HCT116 (cell line): Measurements from ENCODE around the gene SCARB1. TPM values are rescaled to one million over a fixed set of nuclear protein-coding genes. Genes with fewer than 3 reads are reported as not detected.

Experiments used
- ATAC-seq: fragments of 200-7000 bp; cut with Tn5 transposase; 2 replicates; pipeline ENCODE4 v1.9.1; 2020; ENCODE audit warnings: mild to moderate bottlenecking, moderate library complexity
- BruUV-seq: library from RNA; stranded (reverse); fragments of 400-500 nt; replicated peaks from 2 replicates; lab custom pipeline; 2021; lab: Mats Ljungman, UMichigan
- CTCF ChIA-PET: fragments of 300-600 bp; sonication (Branson Sonifier 250); formaldehyde crosslinking; loops from one replicate; lab custom pipeline; 2021; ENCODE audit warnings: antibody characterized with exemption; lab: Charles Lee
- POLR2A ChIA-PET: fragments of 300-600, 350-600 bp; sonication (Branson Sonifier 250); formaldehyde crosslinking; loops from one replicate; lab custom pipeline; 2021; ENCODE audit warnings: antibody characterized with exemption; lab: Charles Lee
- RAD21 ChIA-PET, 2 experiments: fragments of 300-600 bp; sonication (Branson Sonifier 250); formaldehyde crosslinking; loops; one replicate each; lab custom pipeline; 2023; ENCODE audit warnings: low total read pairs in 2 of 2; ENCODE audit not compliant: uncharacterized antibody in 2 of 2, unreplicated experiment in 2 of 2, low non-redundant PET in 1 of 2; lab: Charles Lee
- DNase-seq: peaks from one replicate; pipeline ENCODE4 v3.0.0-alpha.2; 2010; ENCODE audit warnings: low read depth, low spot score
- H2AFZ ChIP-seq: fragments of 200-600 bp; shearing (Covaris generic), sonication (generic); 2 replicates; pipeline ENCODE4 v1.6.1; 2017; ENCODE audit warnings: low read depth, mixed run types, mixed read lengths, antibody characterized with exemption, low read length; ENCODE audit not compliant: poor library complexity, severe bottlenecking
- H3K27ac ChIP-seq: 2 replicates; pipeline ENCODE4 v1.5.1; 2012; ENCODE audit warnings: low read depth, low read length
- H3K27me3 ChIP-seq: fragments of 200-600 bp; sonication (generic); 2 replicates; pipeline ENCODE4 v1.6.1; 2016; ENCODE audit warnings: mixed run types, low read length, mixed read lengths; ENCODE audit not compliant: insufficient read depth
- H3K36me3 ChIP-seq, 2 experiments: fragments of 200-500 bp in 1 of 2; fragments of 200-600 bp in 1 of 2; sonication (Bioruptor generic) in 1 of 2; sonication (generic) in 1 of 2; 2 replicates each; pipeline versions ENCODE4 v1.5.1 to v1.6.1; 2014 to 2016; ENCODE audit warnings: low read length in 2 of 2, inconsistent platforms in 1 of 2, mixed read lengths in 1 of 2, mixed run types in 1 of 2; ENCODE audit not compliant: insufficient read depth in 2 of 2, control insufficient read depth in 1 of 2
- H3K4me1 ChIP-seq, 2 experiments: fragments of 200-600 bp in 1 of 2; sonication (generic) in 1 of 2; 2 replicates each; pipeline versions ENCODE4 v1.5.1 to v1.6.1; 2012 to 2017; ENCODE audit warnings: low read length in 2 of 2, inconsistent platforms in 1 of 2, mild to moderate bottlenecking in 1 of 2, mixed read lengths in 1 of 2, mixed run types in 1 of 2, moderate library complexity in 1 of 2; ENCODE audit not compliant: insufficient read depth in 2 of 2, control insufficient read depth in 1 of 2
- H3K4me2 ChIP-seq: fragments of 200-600 bp; sonication (generic); 2 replicates; pipeline ENCODE4 v1.6.1; 2017; ENCODE audit warnings: mixed run types, low read length, mixed read lengths
- H3K4me3 ChIP-seq, 2 experiments: fragments of 200-600 bp in 1 of 2; sonication (generic) in 1 of 2; replicated peaks in 1 of 2; 2 replicates each; pipeline ENCODE4 v1.5.1; 2011 to 2016; ENCODE audit warnings: low read length in 2 of 2, control low read depth in 1 of 2, low read depth in 1 of 2, mild to moderate bottlenecking in 1 of 2, mixed read lengths in 1 of 2, mixed run types in 1 of 2
- H3K79me2 ChIP-seq: fragments of 200-600 bp; sonication (generic); 2 replicates; pipeline ENCODE4 v1.6.1; 2017; ENCODE audit warnings: mild to moderate bottlenecking, mixed run types, low read length, moderate library complexity, mixed read lengths; ENCODE audit not compliant: insufficient read depth
- H3K9ac ChIP-seq: fragments of 200-600 bp; sonication (generic); 2 replicates; pipeline ENCODE4 v1.6.1; 2016; ENCODE audit warnings: low read length, mixed read lengths
- H3K9me2 ChIP-seq: fragments of 200-600 bp; sonication (generic), shearing (Covaris generic); 2 replicates; pipeline ENCODE4 v1.6.1; 2017; ENCODE audit warnings: mixed run types, mild to moderate bottlenecking, moderate library complexity; ENCODE audit not compliant: insufficient read depth
- H3K9me3 ChIP-seq, 2 experiments: fragments of 200-500 bp in 1 of 2; fragments of 200-600 bp in 1 of 2; sonication (Bioruptor generic) in 1 of 2; sonication (generic) in 1 of 2; 2 replicates each; pipeline ENCODE4 v1.6.1; 2014 to 2017; ENCODE audit warnings: low read length in 2 of 2, mixed read lengths in 2 of 2, inconsistent platforms in 1 of 2, low read depth in 1 of 2, mild to moderate bottlenecking in 1 of 2, mixed run types in 1 of 2, moderate library complexity in 1 of 2; ENCODE audit not compliant: control insufficient read depth in 1 of 2, insufficient read depth in 1 of 2
- H4K20me1 ChIP-seq: fragments of 200-600 bp; sonication (generic), shearing (Covaris generic); 2 replicates; pipeline ENCODE4 v1.6.1; 2017; ENCODE audit warnings: mixed run types, mild to moderate bottlenecking, moderate library complexity; ENCODE audit not compliant: insufficient read depth
- CEBPB ChIP-seq: IDR thresholded peaks from 2 replicates; pipeline ENCODE4 v1.6.1; 2012; ENCODE audit warnings: low read depth
- POLR2A ChIP-seq: IDR thresholded peaks from 2 replicates; pipeline ENCODE4 v1.7.0; 2011; ENCODE audit warnings: borderline replicate concordance; ENCODE audit not compliant: insufficient read depth, insufficient read length; ENCODE audit errors: extremely low read depth
- ZNF274 ChIP-seq: fragments of 200-500 bp; sonication (Bioruptor generic); IDR thresholded peaks from 2 replicates; pipeline ENCODE4 v1.6.1; 2014; ENCODE audit warnings: mild to moderate bottlenecking, low read depth, low read length, inconsistent platforms
- intact Hi-C: fragments of 100-400 bp; cut with micrococcal nuclease; formaldehyde crosslinking; loops from 2 replicates; pipeline ENCODE4 v1.10.0; 2022
- total RNA-seq: library from RNA; stranded (reverse); gene quantifications from one replicate; pipeline ENCODE4 v1.2.1, GENCODE V29; 2021; ENCODE audit not compliant: unreplicated experiment
- TF ChIP-seq, protein P1 (sequence below): IDR thresholded peaks from 2 replicates; pipeline ENCODE4 v1.6.1; 2012; ENCODE audit warnings: low read depth
- TF ChIP-seq, protein P2 (sequence below): IDR thresholded peaks from 2 replicates; pipeline ENCODE4 v1.6.1; 2012
- TF ChIP-seq, protein P3 (sequence below): IDR thresholded peaks from 2 replicates; pipeline ENCODE4 v1.6.1; 2011; ENCODE audit warnings: mild to moderate bottlenecking, low read length, moderate library complexity; ENCODE audit not compliant: insufficient replicate concordance; ENCODE audit errors: extremely low read depth

Gene SCARB1
- total RNA-seq, 1 experiment from 2014 or later: 95.5 TPM

DNA sequence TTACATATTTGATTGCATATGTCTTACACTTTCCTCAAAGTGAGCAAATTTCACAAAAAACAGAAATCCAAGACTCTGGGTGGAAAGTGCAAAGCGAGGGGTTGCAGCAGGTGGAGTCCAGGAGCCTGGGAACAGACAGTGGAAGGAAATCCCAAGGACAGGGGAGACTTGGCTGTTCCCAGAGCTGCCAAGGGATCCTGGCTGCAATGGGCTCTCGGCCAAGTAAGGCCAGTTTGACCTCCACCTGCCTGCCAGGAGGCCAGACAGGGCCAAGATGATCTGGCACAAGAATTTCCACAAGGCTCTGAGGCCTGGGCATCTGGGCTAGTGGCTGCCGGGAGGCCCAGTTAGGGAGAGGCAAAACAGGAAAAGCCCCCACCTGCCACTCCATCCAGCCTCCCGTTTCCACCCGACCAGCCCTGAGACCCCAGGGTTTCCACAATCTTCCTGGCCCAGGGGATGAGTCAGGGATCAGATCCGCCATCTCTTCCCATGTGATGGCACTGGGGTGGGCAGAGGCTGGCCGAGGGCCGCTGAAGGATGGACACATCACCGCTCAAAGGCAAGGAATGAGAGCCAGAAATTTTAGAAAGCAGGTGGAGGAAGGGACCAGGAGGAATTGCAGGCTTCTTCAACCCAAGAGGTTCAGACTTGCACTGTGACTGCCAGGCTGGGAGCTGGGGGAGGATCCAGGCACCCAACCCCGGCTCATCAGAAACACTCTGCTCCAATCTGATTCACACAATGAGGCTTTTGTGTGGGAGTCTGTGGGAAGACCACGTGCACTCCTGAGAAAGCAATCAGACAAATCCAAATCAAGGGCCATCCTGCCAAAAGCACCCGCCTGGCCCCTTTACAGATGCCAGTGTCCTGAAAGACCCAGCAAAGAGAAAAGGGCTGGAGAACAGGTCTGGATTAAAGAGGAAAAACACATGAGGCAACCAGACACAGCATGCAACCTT lies 16.3 kb downstream of the SCARB1 start:
- Histone ChIP-seq H3K9me3 (no peaks in the 10 kb centered on the region), H3K9me2 (no peaks in the 10 kb centered on the region), H3K27ac (no peak overlapping the region), H3K36me3 (peaks cover 0 to 4% of the 10 kb centered on the region in 2 experiments; a peak in 2 of 4 replicates), H3K4me3 (no peak overlapping the region), H3K27me3 (no peaks in the 10 kb centered on the region), H2AFZ (no peak overlapping the region), H3K4me2 (no peak overlapping the region), H3K79me2 (peaks cover 50% of the 10 kb centered on the region), H3K4me1 (peaks cover 0 to 3% of the 10 kb centered on the region in 2 experiments; a peak in 1 of 4 replicates), H4K20me1 (0 out of 2 replicates have a peak, but pooled peaks cover 4% of the 10 kb centered on the region), H3K9ac (no peak overlapping the region)
- intact Hi-C loops: no loop called here
- BruUV-seq: no TSS peak
- ChIA-PET RAD21 (no interaction called here), POLR2A (no interaction called here), CTCF (no interaction called here)
- no peak for ATAC-seq
- DNase-seq: no peak
- TF ChIP-seq, protein P1, sequence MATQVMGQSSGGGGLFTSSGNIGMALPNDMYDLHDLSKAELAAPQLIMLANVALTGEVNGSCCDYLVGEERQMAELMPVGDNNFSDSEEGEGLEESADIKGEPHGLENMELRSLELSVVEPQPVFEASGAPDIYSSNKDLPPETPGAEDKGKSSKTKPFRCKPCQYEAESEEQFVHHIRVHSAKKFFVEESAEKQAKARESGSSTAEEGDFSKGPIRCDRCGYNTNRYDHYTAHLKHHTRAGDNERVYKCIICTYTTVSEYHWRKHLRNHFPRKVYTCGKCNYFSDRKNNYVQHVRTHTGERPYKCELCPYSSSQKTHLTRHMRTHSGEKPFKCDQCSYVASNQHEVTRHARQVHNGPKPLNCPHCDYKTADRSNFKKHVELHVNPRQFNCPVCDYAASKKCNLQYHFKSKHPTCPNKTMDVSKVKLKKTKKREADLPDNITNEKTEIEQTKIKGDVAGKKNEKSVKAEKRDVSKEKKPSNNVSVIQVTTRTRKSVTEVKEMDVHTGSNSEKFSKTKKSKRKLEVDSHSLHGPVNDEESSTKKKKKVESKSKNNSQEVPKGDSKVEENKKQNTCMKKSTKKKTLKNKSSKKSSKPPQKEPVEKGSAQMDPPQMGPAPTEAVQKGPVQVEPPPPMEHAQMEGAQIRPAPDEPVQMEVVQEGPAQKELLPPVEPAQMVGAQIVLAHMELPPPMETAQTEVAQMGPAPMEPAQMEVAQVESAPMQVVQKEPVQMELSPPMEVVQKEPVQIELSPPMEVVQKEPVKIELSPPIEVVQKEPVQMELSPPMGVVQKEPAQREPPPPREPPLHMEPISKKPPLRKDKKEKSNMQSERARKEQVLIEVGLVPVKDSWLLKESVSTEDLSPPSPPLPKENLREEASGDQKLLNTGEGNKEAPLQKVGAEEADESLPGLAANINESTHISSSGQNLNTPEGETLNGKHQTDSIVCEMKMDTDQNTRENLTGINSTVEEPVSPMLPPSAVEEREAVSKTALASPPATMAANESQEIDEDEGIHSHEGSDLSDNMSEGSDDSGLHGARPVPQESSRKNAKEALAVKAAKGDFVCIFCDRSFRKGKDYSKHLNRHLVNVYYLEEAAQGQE: no peak
- no peak for TF ChIP-seq CEBPB
- TF ChIP-seq, protein P2, sequence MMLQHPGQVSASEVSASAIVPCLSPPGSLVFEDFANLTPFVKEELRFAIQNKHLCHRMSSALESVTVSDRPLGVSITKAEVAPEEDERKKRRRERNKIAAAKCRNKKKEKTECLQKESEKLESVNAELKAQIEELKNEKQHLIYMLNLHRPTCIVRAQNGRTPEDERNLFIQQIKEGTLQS: no peak
- TF ChIP-seq ZNF274: no peak
- TF ChIP-seq, protein P3, sequence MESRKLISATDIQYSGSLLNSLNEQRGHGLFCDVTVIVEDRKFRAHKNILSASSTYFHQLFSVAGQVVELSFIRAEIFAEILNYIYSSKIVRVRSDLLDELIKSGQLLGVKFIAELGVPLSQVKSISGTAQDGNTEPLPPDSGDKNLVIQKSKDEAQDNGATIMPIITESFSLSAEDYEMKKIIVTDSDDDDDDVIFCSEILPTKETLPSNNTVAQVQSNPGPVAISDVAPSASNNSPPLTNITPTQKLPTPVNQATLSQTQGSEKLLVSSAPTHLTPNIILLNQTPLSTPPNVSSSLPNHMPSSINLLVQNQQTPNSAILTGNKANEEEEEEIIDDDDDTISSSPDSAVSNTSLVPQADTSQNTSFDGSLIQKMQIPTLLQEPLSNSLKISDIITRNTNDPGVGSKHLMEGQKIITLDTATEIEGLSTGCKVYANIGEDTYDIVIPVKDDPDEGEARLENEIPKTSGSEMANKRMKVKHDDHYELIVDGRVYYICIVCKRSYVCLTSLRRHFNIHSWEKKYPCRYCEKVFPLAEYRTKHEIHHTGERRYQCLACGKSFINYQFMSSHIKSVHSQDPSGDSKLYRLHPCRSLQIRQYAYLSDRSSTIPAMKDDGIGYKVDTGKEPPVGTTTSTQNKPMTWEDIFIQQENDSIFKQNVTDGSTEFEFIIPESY: no peak
- TF ChIP-seq POLR2A: no peak
